H9 (cell line): ENCODE data around the gene CD9. TPM values are rescaled to one million over a fixed set of nuclear protein-coding genes. Genes with fewer than 3 reads are reported as not detected.

ENCODE experiments used
- DNase-seq: peaks from one replicate; pipeline ENCODE4 v3.0.0-alpha.2; 2017
- H2AFZ ChIP-seq: one replicate; pipeline ENCODE4 v1.6.1; 2013; ENCODE audit warnings: mild to moderate bottlenecking, low read length, control low read depth, moderate library complexity
- H2AK5ac ChIP-seq: 2 replicates; pipeline ENCODE4 v1.6.1; 2013; ENCODE audit warnings: low read length, control low read depth, mixed read lengths; ENCODE audit not compliant: insufficient read length
- H2BK120ac ChIP-seq: one replicate; pipeline ENCODE4 v1.6.1; 2013; ENCODE audit warnings: low read depth, mild to moderate bottlenecking, low read length, control low read depth, inconsistent platforms; ENCODE audit not compliant: poor library complexity, severe bottlenecking
- H2BK12ac ChIP-seq: 2 replicates; pipeline ENCODE4 v1.6.1; 2013; ENCODE audit warnings: low read length, control low read depth, mixed read lengths, low read depth; ENCODE audit not compliant: insufficient read length
- H2BK15ac ChIP-seq: 2 replicates; pipeline ENCODE4 v1.6.1; 2013; ENCODE audit warnings: low read depth, low read length, control low read depth
- H2BK20ac ChIP-seq: one replicate; pipeline ENCODE4 v1.6.1; 2013; ENCODE audit warnings: low read depth, mild to moderate bottlenecking, low read length, control low read depth, inconsistent platforms; ENCODE audit not compliant: poor library complexity, severe bottlenecking
- H2BK5ac ChIP-seq: 2 replicates; pipeline ENCODE4 v1.6.1; 2013; ENCODE audit warnings: low read length, control low read depth, mixed read lengths; ENCODE audit not compliant: insufficient read length
- H3K14ac ChIP-seq: 2 replicates; pipeline ENCODE4 v1.6.1; 2013; ENCODE audit warnings: low read length, control low read depth; ENCODE audit not compliant: insufficient read depth
- H3K18ac ChIP-seq: 2 replicates; pipeline ENCODE4 v1.6.1; 2013; ENCODE audit warnings: low read depth, mild to moderate bottlenecking, mixed read lengths, low read length, control low read depth; ENCODE audit not compliant: insufficient read length
- H3K23ac ChIP-seq: 2 replicates; pipeline ENCODE4 v1.6.1; 2013; ENCODE audit warnings: low read length, control low read depth, mixed read lengths, low read depth; ENCODE audit not compliant: insufficient read length
- H3K23me2 ChIP-seq: 2 replicates; pipeline ENCODE4 v1.6.1; 2013; ENCODE audit warnings: low read depth, mild to moderate bottlenecking, mixed read lengths, low read length, control low read depth; ENCODE audit not compliant: insufficient read length, poor library complexity, severe bottlenecking
- H3K27ac ChIP-seq: 2 replicates; pipeline ENCODE4 v1.5.1; 2013; ENCODE audit warnings: low read length, control low read depth, mixed read lengths, low read depth; ENCODE audit not compliant: insufficient read length
- H3K27me3 ChIP-seq: 2 replicates; pipeline ENCODE4 v1.6.1; 2013; ENCODE audit warnings: low read length, control low read depth, inconsistent platforms; ENCODE audit not compliant: insufficient read depth
- H3K4ac ChIP-seq: 2 replicates; pipeline ENCODE4 v1.6.1; 2013; ENCODE audit warnings: low read depth, mild to moderate bottlenecking, control low read depth, inconsistent platforms, low read length, moderate library complexity
- H3K4me1 ChIP-seq: 2 replicates; pipeline ENCODE4 v1.6.1; 2013; ENCODE audit warnings: low read length, control low read depth, inconsistent platforms; ENCODE audit not compliant: insufficient read depth
- H3K4me2 ChIP-seq: 2 replicates; pipeline ENCODE4 v1.6.1; 2013; ENCODE audit warnings: low read length, control low read depth, mixed read lengths; ENCODE audit not compliant: insufficient read length, insufficient read depth
- H3K56ac ChIP-seq: 2 replicates; pipeline ENCODE4 v1.6.1; 2013; ENCODE audit warnings: low read depth, mild to moderate bottlenecking, mixed read lengths, low read length, control low read depth; ENCODE audit not compliant: insufficient read length
- H3K79me1 ChIP-seq: 2 replicates; pipeline ENCODE4 v1.6.1; 2013; ENCODE audit warnings: low read depth, mild to moderate bottlenecking, moderate library complexity, low read length, control low read depth, inconsistent platforms; ENCODE audit not compliant: insufficient read depth, poor library complexity, severe bottlenecking
- H3K79me2 ChIP-seq: 2 replicates; pipeline ENCODE4 v1.6.1; 2013; ENCODE audit warnings: low read length, control low read depth, inconsistent platforms; ENCODE audit not compliant: insufficient read depth
- H3K9ac ChIP-seq: 2 replicates; pipeline ENCODE4 v1.6.1; 2013; ENCODE audit warnings: low read length, control low read depth, mixed read lengths; ENCODE audit not compliant: insufficient read length; ENCODE audit errors: extremely low read depth
- H3K9me3 ChIP-seq: one replicate; pipeline ENCODE4 v1.6.1; 2013; ENCODE audit warnings: low read depth, low read length, inconsistent platforms; ENCODE audit not compliant: control insufficient read depth
- H3T11ph ChIP-seq: one replicate; pipeline ENCODE4 v1.6.1; 2013; ENCODE audit warnings: mild to moderate bottlenecking, low read length, control low read depth, inconsistent platforms
- H4K20me1 ChIP-seq: one replicate; pipeline ENCODE4 v1.6.1; 2013; ENCODE audit not compliant: control insufficient read depth, insufficient read length, insufficient read depth
- H4K5ac ChIP-seq: 2 replicates; pipeline ENCODE4 v1.6.1; 2013; ENCODE audit warnings: low read depth, mild to moderate bottlenecking, mixed read lengths, low read length, control low read depth; ENCODE audit not compliant: insufficient read length
- H4K8ac ChIP-seq: replicated peaks from 2 replicates; pipeline ENCODE4 v1.6.1; 2013; ENCODE audit warnings: low read length, control low read depth, mixed read lengths, low read depth; ENCODE audit not compliant: insufficient read length
- H4K91ac ChIP-seq: 2 replicates; pipeline ENCODE4 v1.6.1; 2013; ENCODE audit warnings: low read depth, mild to moderate bottlenecking, moderate library complexity, mixed read lengths, low read length, control low read depth; ENCODE audit not compliant: insufficient read length
- H3K27ac Mint-ChIP-seq, 3 experiments: 2 replicates in 2 of 3; 3 replicates in 1 of 3; pipeline ENCODE4 v1.8.0; 2020 to 2021; ENCODE audit warnings: mixed read lengths in 3 of 3, mild to moderate bottlenecking in 1 of 3, moderate library complexity in 1 of 3
- H3K27me3 Mint-ChIP-seq: 2 replicates; pipeline ENCODE4 v1.8.0; 2021; ENCODE audit warnings: low read depth, mild to moderate bottlenecking, moderate library complexity, mixed read lengths
- H3K36me3 Mint-ChIP-seq, 3 experiments: 2 replicates in 2 of 3; 3 replicates in 1 of 3; pipeline ENCODE4 v1.8.0; 2020 to 2021; ENCODE audit warnings: low read depth in 3 of 3, mixed read lengths in 3 of 3; ENCODE audit not compliant: insufficient read depth in 1 of 3
- H3K4me1 Mint-ChIP-seq, 2 experiments: 2 replicates each; pipeline ENCODE4 v1.8.0; 2020; ENCODE audit warnings: mixed read lengths in 2 of 2
- H3K4me3 Mint-ChIP-seq, 2 experiments: 2 replicates in 1 of 2; 3 replicates in 1 of 2; pipeline ENCODE4 v1.8.0; 2020 to 2021; ENCODE audit warnings: mild to moderate bottlenecking in 2 of 2, mixed read lengths in 2 of 2, moderate library complexity in 1 of 2
- H3K9me3 Mint-ChIP-seq, 2 experiments: 2 replicates in 1 of 2; 3 replicates in 1 of 2; pipeline ENCODE4 v1.8.0; 2020; ENCODE audit warnings: mild to moderate bottlenecking in 2 of 2, mixed read lengths in 2 of 2, moderate library complexity in 1 of 2
- WGBS: extraction: QIAGEN DNeasy Blood & Tissue Kit; methylation state at CpG from one replicate; pipeline ENCODE4 v1.1.7; 2013; ENCODE audit warnings: missing lambda C conversion rate, low lambda C conversion rate, mixed read lengths; ENCODE audit not compliant: insufficient read length; ENCODE audit errors: extremely low coverage; 5-methylcytosine and 5-hydroxymethylcytosine counted together
- total RNA-seq: library from RNA; stranded (reverse); gene quantifications from 2 replicates; pipeline ENCODE4 v1.2.1, GENCODE V29; 2021
- TF ChIP-seq, protein P1 (sequence below): fragments of 200-600 bp; sonication (generic); conservative IDR thresholded peaks from 3 replicates; pipeline ENCODE4 v1.8.0; 2021; ENCODE audit warnings: antibody characterized with exemption, mild to moderate bottlenecking

CD9 gene
- total RNA-seq, 1 experiment from 2014 or later = 132 TPM

DNA sequence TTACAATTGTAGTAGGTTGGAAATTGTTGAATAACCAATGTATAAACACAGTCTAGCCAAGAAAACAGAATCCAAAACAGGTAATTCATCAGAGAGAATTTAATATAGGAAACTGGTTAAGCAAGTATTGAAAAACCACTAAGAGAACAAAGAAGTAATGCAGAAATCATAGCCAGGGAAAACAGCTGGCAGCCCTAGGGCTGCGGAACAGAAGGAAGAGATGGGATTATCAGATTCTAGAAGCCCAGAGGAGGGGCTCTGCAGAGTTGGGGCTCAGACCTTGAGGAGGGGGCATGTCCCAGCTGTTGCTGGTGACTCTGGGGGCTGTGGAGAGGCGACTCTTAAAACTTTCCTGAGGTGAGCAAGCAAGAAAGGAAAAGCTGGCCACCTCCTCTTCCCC lies 49.4 kb downstream of the CD9 start:
- no peaks in the 10 kb centered on the region for H3K23me2 ChIP-seq
- H3K56ac ChIP-seq = no peak overlapping the region
- no peak overlapping the region for H3K4ac ChIP-seq
- H3K18ac ChIP-seq = no peak overlapping the region
- no peak for DNase-seq
- H2BK12ac ChIP-seq = no peak overlapping the region
- no peak overlapping the region for H3K14ac ChIP-seq
- no peak overlapping the region for H3K4me3 Mint-ChIP-seq
- H2BK20ac ChIP-seq = no peak overlapping the region
- no peaks in the 10 kb centered on the region for H4K20me1 ChIP-seq
- H3K27ac ChIP-seq = no peak overlapping the region
- no peak overlapping the region for H4K91ac ChIP-seq
- H4K5ac ChIP-seq = no peak overlapping the region
- no peaks in the 10 kb centered on the region for H3K79me2 ChIP-seq
- peaks cover 11% of the 10 kb centered on the region for H3K27me3 Mint-ChIP-seq
- TF ChIP-seq, protein P1, sequence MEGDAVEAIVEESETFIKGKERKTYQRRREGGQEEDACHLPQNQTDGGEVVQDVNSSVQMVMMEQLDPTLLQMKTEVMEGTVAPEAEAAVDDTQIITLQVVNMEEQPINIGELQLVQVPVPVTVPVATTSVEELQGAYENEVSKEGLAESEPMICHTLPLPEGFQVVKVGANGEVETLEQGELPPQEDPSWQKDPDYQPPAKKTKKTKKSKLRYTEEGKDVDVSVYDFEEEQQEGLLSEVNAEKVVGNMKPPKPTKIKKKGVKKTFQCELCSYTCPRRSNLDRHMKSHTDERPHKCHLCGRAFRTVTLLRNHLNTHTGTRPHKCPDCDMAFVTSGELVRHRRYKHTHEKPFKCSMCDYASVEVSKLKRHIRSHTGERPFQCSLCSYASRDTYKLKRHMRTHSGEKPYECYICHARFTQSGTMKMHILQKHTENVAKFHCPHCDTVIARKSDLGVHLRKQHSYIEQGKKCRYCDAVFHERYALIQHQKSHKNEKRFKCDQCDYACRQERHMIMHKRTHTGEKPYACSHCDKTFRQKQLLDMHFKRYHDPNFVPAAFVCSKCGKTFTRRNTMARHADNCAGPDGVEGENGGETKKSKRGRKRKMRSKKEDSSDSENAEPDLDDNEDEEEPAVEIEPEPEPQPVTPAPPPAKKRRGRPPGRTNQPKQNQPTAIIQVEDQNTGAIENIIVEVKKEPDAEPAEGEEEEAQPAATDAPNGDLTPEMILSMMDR = no peak
- no peak overlapping the region for H2AFZ ChIP-seq
- H2BK120ac ChIP-seq = no peak overlapping the region
- H2AK5ac ChIP-seq = no peak overlapping the region
- peaks cover 10 to 13% of the 10 kb centered on the region in 2 experiments; a peak in 4 of 5 replicates for H3K9me3 Mint-ChIP-seq
- H2BK15ac ChIP-seq = no peak overlapping the region
- no peaks in the 10 kb centered on the region for H3K27me3 ChIP-seq
- no peak overlapping the region for H3T11ph ChIP-seq
- no peak overlapping the region for H3K23ac ChIP-seq
- no peak overlapping the region for H4K8ac ChIP-seq
- H3K9ac ChIP-seq = no peak overlapping the region
- no peak overlapping the region for H2BK5ac ChIP-seq
- WGBS = no CpG with 5 or more reads among the region's 2 CpGs
- H3K27ac Mint-ChIP-seq = no peak overlapping the region
- no peak overlapping the region for H3K4me2 ChIP-seq
- H3K36me3 Mint-ChIP-seq = peaks cover 2 to 12% (median 11%) of the 10 kb centered on the region in 3 experiments; a peak in 6 of 7 replicates
- no peaks in the 10 kb centered on the region for H3K4me1 ChIP-seq
- no peaks in the 10 kb centered on the region for H3K79me1 ChIP-seq
- H3K4me1 Mint-ChIP-seq = peaks cover 2 to 4% of the 10 kb centered on the region in 2 experiments; a peak in 2 of 4 replicates
- no peaks in the 10 kb centered on the region for H3K9me3 ChIP-seq
